HG03097 (cell line): ENCODE results near the gene TM4SF18.
"Not testable (repeated sequence)": the region's sequence is repeated elsewhere in the genome, so short reads cannot be mapped to it uniquely, and the experiment has no call there.

Experiments used
- ATAC-seq: cut with Tn5 transposase; IDR thresholded peaks from one replicate; pipeline ENCODE4 v1.9.1; 2021; ENCODE audit not compliant: unreplicated experiment, low FRiP score

Gene TM4SF18

GRCh38 chr3:149333176-149333859 lies at the start of gene TM4SF18:
Gene TM4SF18 (minus strand): TSS chr3:149333636. CDS start chr3:149333382, 254 bp downstream.
- no peak for ATAC-seq

- no peak for ATAC-seq
Measured at GRCh38 chr3:149382518-149382917, 49.1 kb upstream of the TM4SF18 start.

GRCh38 chr3:149382101-149382467 lies 48.6 kb upstream of the TM4SF18 start:
- no peak for ATAC-seq

GRCh38 chr3:149381173-149382100 lies 48.0 kb upstream of the TM4SF18 start:
- ATAC-seq = no peak

- not testable (repeated sequence) for ATAC-seq
Measured at GRCh38 chr3:149380220-149380619, 46.8 kb upstream of the TM4SF18 start.

- no peak for ATAC-seq
Measured at GRCh38 chr3:149378478-149379309, 45.3 kb upstream of the TM4SF18 start.

GRCh38 chr3:149377408-149378364 lies 44.2 kb upstream of the TM4SF18 start, which contains the start of gene TM4SF1:
Gene TM4SF1 (minus strand): TSS chr3:149377649. CDS start chr3:149377547, 102 bp downstream.
- no peak for ATAC-seq

- ATAC-seq = no peak
Measured at GRCh38 chr3:149376718-149377407, 43.4 kb upstream of the TM4SF18 start.

GRCh38 chr3:149375501-149376196 lies 42.2 kb upstream of the TM4SF18 start:
- ATAC-seq = no peak

- ATAC-seq = no peak
Measured at GRCh38 chr3:149374793-149375500, 41.5 kb upstream of the TM4SF18 start.

- no peak for ATAC-seq
Measured at GRCh38 chr3:149374391-149374790, 41.0 kb upstream of the TM4SF18 start.

- ATAC-seq = no peak
Measured at GRCh38 chr3:149373235-149374125, 40.0 kb upstream of the TM4SF18 start.

GRCh38 chr3:149371723-149372114 lies 38.3 kb upstream of the TM4SF18 start:
- ATAC-seq = no peak

GRCh38 chr3:149371001-149371722 lies 37.7 kb upstream of the TM4SF18 start:
- no peak for ATAC-seq

GRCh38 chr3:149369991-149370866 lies 36.8 kb upstream of the TM4SF18 start:
- no peak for ATAC-seq
